GM18951 (cell line): ENCODE data around the gene ZNF568.

ENCODE experiments used
- POLR2A ChIP-seq: IDR thresholded peaks from 4 replicates; pipeline ENCODE4 v1.6.1; 2011; ENCODE audit warnings: mild to moderate bottlenecking; ENCODE audit not compliant: insufficient read length, insufficient read depth; ENCODE audit errors: extremely low read depth
- in situ Hi-C: fragments of 300-500 bp; cut with MboI; formaldehyde crosslinking; loops from one replicate; pipeline ENCODE4 v1.12.0; 2022; ENCODE audit warnings: low sequenced_read_pairs, mixed read lengths, inconsistent platforms; ENCODE audit not compliant: unreplicated experiment

Gene ZNF568

DNA sequence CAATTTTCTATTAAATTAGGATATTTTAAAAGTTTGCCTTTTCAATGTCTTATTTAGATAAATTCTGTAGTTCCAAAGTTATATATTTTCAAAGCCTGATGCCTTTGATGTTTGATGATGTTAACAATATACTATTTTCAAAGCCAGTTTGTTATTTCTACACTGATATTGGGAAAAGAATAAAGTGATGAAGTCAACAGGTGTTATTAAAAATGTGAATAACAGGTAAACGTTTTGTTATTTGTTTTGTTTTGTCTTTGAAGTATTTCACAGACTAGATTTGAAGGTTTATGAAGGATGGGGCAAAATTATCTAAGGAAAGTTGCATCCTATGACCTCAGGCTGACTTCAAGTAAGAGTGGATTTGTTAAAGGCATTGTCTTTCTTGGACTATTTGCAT lies 129.0 kb downstream of the ZNF568 start:
- TF ChIP-seq POLR2A: no peak
- in situ Hi-C loops: no loop called here
